GM20000 (cell line): ENCODE results near the gene STAM.

Source experiments
- DNase-seq: peaks from one replicate; pipeline ENCODE4 v3.0.0; 2012; ENCODE audit warnings: low spot score
- TF ChIP-seq, protein P1 (sequence below): IDR thresholded peaks from 2 replicates; pipeline ENCODE4 v1.5.1; 2012; ENCODE audit warnings: mild to moderate bottlenecking, control low read depth; ENCODE audit errors: extremely low read depth, missing control alignments

The STAM gene

DNA sequence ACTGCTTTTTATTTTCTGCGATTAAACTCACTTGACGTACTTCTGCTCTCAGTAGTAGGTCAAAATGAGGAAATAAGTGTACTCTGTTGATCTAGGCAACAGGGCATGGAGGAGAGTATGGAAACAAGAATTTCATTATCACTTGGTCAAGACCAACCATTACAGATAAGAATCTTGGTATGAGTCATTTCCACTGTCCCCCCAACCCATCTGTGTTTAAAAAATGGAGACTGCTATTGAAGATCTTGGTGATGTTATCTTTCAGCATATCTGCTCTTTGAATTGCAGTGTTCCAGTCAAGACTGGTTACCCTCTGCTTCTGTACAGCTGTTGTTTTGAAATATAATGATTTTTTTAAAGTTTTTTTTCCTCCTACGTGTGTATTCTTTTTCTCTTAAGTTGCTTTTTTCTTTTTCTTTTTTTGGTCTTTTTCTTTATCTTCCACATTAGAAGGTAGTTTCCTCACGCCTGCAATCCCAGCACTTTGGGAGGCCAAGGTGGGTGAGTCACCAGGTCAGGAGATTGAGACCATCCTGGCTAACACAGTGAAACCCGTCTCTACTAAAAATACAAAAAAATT is 11.7 kb downstream of the STAM start:
- peak; percentile 46 for DNase-seq
- TF ChIP-seq, protein P1, sequence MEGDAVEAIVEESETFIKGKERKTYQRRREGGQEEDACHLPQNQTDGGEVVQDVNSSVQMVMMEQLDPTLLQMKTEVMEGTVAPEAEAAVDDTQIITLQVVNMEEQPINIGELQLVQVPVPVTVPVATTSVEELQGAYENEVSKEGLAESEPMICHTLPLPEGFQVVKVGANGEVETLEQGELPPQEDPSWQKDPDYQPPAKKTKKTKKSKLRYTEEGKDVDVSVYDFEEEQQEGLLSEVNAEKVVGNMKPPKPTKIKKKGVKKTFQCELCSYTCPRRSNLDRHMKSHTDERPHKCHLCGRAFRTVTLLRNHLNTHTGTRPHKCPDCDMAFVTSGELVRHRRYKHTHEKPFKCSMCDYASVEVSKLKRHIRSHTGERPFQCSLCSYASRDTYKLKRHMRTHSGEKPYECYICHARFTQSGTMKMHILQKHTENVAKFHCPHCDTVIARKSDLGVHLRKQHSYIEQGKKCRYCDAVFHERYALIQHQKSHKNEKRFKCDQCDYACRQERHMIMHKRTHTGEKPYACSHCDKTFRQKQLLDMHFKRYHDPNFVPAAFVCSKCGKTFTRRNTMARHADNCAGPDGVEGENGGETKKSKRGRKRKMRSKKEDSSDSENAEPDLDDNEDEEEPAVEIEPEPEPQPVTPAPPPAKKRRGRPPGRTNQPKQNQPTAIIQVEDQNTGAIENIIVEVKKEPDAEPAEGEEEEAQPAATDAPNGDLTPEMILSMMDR, result no peak

DNA sequence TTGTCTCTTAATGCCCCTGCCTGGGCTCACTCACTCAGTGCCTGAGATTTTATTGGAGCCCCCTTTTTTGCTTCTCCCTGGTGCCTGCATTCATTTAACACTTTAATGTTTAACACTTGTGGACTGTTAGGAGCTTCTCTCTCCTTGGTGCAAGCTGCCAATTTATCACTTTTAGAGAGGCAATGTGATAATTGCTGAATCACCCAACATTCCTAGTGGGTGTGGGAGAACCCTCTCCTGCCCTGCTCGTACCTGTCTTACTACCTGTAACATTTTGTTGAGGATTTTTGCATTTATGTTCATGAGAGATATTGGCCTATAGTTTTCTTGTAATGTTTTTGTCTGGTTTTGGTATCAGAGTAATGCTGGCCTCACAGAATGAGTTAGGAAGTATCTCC is 13.2 kb downstream of the STAM start:
- no peak for DNase-seq

DNA sequence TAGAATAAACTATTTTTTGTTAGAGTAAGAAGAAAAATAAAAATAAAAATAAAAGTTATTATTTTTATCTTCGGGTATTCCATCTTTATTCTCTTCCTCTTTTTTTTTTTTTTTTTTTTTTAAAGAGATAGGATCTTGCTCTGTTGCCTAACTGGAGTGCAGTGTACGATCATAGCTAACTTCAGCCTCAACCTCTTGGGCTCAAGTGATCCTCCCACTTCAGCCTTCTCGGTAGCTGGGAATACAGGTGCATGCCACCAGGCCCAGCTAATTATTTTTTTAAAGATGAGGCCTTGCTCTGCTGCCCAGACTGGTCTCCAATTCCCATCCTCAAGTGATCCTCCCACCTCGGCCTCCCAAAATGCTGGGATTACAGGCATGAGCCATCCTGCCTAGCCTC is 15.4 kb downstream of the STAM start:
- DNase-seq, result no peak
- TF ChIP-seq, protein P1, result no peak

More for the DNA sequence above, 13.2 kb downstream of the STAM start:
- TF ChIP-seq, protein P1, result no peak

DNA sequence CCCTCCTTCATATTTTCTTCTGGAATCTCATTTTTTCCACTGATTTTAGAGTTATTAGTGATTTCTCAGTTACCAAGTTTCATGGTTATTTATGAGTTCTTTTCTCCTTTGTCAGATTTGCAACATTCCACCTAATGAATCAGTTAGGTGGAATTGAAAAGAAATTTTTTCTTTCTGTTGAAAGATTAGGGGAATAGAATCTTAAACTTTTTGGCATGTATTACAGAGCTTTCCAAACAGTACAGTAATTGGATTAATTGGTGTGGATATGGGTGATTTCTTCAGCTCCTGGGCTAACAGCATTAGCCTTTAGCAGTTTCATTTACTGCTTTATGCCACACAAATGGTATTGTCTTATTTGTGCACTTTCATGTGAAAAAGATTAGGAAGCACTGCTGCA is 17.0 kb downstream of the STAM start:
- no peak for DNase-seq
- TF ChIP-seq, protein P1, result no peak

DNA sequence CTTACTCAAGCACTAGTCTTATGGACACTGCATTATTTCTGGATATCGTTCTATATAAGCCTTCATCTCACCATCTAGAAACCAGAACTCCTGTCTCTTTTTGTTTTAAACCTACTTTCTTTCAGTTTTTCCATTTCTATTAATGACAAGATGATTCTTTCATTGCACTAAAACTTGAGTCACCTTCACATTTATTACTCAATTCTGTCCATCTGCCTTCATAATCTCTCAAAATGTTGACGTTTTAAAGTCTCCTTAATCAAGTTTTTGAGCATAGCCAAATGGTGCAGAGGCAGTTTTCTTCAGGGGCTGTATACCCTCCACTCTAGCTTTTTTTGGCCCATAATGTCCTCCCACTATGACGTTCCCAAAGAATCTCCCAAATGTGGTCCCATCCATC is 17.6 kb downstream of the STAM start:
- no peak for DNase-seq
- TF ChIP-seq, protein P1, result no peak

DNA sequence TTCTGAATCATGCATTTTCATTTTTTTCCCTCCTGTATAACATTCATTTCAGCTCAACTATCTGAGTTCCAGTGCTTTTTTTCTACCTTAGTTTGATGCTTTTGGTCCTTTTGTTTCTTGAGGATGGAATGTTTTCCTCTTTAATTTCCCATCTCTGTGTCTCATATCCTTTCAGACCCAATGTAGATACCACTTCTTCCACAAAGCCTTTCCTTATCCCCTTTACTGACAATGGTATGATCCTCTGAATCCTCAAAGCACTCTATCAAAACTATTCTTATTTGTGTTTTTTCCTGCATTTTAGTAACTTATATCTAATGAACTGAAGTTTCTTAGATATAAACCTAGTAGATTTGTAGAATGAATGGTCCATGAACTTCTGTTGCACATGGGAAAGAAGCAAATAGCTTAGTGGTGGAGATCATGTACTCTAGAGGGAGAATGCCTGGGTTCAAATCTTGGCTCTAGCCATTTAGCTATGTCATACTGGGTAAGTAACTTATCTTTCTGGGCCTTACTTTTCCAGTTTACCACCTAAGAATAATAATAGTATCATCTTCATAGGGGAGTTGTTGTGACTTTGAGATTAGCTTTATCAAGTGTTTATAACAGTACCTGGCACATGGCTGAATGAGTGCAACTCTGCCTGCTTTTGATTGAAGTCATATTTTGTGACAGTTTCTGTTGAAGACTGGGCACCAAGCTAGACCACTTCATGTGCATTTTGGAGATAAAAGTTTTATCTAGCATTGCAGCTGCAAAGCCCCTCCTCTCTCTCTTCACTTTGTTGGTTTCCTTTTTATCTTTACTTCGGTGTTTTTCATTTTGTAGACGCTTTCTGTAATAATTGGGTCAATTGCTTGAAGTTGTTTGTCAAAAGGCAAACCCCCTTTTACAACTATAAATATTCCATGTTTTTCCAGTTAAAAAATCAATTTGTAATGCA is 18.5 kb downstream of the STAM start:
- TF ChIP-seq, protein P1, result no peak
- DNase-seq, result no peak

DNA sequence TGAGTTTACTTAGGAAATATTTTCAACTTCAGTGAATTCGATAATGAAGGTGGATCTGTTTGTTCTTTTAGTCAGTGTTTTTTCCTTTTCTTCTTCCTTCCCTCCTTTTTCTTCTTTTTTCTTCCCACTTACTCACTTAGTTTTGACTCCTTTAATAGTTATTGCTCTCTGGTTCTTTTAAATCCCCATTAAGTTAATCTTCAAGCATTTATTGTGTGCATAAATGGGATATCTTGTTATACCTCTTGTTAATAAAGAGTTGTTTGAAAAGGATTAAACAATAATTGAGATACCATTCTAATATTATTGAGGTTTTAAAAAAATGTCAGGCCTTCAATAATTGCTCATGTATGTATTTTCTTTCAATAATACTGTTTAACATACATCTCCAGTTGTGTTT is 19.5 kb downstream of the STAM start:
- TF ChIP-seq, protein P1, result no peak
- no peak for DNase-seq
